Measurements from ENCODE around the gene NMUR2. TPM values are rescaled to one million over a fixed set of nuclear protein-coding genes. Genes with fewer than 3 reads are reported as not detected.

NMUR2 gene
- total and polyA plus RNA-seq, 2 donors: 0.05 to 0.23 TPM

DNA sequence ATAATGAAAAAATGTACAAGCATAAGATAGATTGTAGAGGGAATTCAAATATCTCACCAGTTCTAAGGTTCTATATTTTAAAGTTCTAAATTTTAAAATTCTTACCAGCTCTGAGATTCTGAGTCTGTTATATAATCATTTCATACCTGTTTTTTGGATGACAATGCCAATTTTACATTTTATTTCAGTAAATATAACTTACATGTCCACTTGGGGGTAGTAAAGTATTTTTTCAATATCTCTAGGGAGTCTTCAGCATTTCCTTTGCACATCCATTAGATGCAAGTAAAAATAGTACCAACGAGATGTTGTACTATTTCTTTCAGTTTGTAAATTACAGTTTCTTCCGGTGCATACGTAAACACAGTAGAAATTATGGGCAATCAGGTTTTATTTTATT is 25.7 kb downstream of the NMUR2 start:
- WGBS: 87% methylated on average over 3 of the region's 3 CpGs
- Histone ChIP-seq H3K4me3 (ENCODE audit: low read length in 2 of 2) (no peak overlapping the region), H3K27me3 (ENCODE audit: control insufficient read depth in 2 of 2, insufficient read depth in 1 of 2, low read length in 1 of 2) (no peaks in the 10 kb centered on the region), H3K4me1 (ENCODE audit: control insufficient read depth in 2 of 2, insufficient read depth in 2 of 2, low read length in 2 of 2) (no peaks in the 10 kb centered on the region), H3K27ac (ENCODE audit: low read depth in 1 of 2, low read length in 1 of 2) (no peak overlapping the region), H3K36me3 (ENCODE audit: control insufficient read depth in 2 of 2, insufficient read depth in 2 of 2, low read length in 1 of 2) (no peaks in the 10 kb centered on the region), H3K9me3 (ENCODE audit: control insufficient read depth in 2 of 2, insufficient read depth in 1 of 2, low read length in 1 of 2) (no peaks in the 10 kb centered on the region)
- DNase-seq (ENCODE audit: low read depth in 6 of 9, low spot score in 9 of 9): no peak

DNA sequence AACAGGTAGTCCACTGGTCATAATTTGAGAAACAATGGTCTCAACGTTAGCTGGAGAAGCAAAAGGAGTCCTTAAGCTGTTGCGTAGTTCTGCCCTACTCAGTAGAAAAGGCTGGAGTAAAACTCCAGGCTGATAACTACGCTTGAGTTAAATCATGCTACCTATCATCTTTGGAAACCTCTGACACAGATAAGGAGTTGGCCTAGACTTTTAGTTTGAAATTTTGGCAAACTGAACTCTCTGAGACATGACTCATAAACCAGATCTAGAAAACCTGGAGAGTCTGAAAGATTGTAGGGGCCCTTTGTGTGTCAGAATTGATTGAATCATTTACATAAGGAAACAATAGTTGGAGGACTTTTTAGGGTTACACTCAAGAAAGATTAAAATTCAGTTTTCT is 26.3 kb downstream of the NMUR2 start:
- no peaks in the 10 kb centered on the region for H3K27me3 ChIP-seq (ENCODE audit: control insufficient read depth in 2 of 2, insufficient read depth in 1 of 2, low read length in 1 of 2)
- H3K27ac ChIP-seq (ENCODE audit: low read depth in 1 of 2, low read length in 1 of 2): no peak overlapping the region
- no peak overlapping the region for H3K4me3 ChIP-seq (ENCODE audit: low read length in 2 of 2)
- DNase-seq (ENCODE audit: low read depth in 6 of 9, low spot score in 9 of 9): no peak
- H3K36me3 ChIP-seq (ENCODE audit: control insufficient read depth in 2 of 2, insufficient read depth in 2 of 2, low read length in 1 of 2): no peaks in the 10 kb centered on the region
- H3K9me3 ChIP-seq (ENCODE audit: control insufficient read depth in 2 of 2, insufficient read depth in 1 of 2, low read length in 1 of 2): no peaks in the 10 kb centered on the region
- no peaks in the 10 kb centered on the region for H3K4me1 ChIP-seq (ENCODE audit: control insufficient read depth in 2 of 2, insufficient read depth in 2 of 2, low read length in 2 of 2)
- WGBS: 86% methylated on average over 3 of the region's 3 CpGs

DNA sequence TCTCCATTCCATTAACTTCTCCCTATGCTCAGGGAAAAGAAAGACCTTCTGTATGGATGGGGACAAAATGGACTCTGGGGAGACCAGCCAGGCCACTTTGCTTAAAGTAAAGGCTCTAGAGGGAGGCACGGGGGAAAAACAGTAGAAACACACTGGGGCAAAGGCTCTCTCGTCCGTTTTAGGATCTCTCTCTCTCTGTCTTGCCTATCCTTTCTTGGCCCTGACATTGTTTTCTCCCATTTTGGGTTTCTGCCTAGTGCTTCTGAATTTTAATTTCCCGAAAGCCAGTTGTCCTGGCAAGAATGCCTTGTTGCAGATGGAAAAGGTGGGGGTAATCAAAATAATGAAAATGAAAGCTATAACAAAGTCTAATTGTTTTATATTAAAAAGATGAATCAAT is 28.2 kb downstream of the NMUR2 start:
- Histone ChIP-seq H3K36me3 (ENCODE audit: control insufficient read depth in 2 of 2, insufficient read depth in 2 of 2, low read length in 1 of 2) (no peaks in the 10 kb centered on the region), H3K27me3 (ENCODE audit: control insufficient read depth in 2 of 2, insufficient read depth in 1 of 2, low read length in 1 of 2) (no peaks in the 10 kb centered on the region), H3K4me3 (ENCODE audit: low read length in 2 of 2) (no peak overlapping the region), H3K4me1 (ENCODE audit: control insufficient read depth in 2 of 2, insufficient read depth in 2 of 2, low read length in 2 of 2) (no peaks in the 10 kb centered on the region), H3K9me3 (ENCODE audit: control insufficient read depth in 2 of 2, insufficient read depth in 1 of 2, low read length in 1 of 2) (no peaks in the 10 kb centered on the region), H3K27ac (ENCODE audit: low read depth in 1 of 2, low read length in 1 of 2) (no peak overlapping the region)
- no peak for DNase-seq (ENCODE audit: low read depth in 6 of 9, low spot score in 9 of 9)
- WGBS: 83% methylated on average over 4 of the region's 4 CpGs

DNA sequence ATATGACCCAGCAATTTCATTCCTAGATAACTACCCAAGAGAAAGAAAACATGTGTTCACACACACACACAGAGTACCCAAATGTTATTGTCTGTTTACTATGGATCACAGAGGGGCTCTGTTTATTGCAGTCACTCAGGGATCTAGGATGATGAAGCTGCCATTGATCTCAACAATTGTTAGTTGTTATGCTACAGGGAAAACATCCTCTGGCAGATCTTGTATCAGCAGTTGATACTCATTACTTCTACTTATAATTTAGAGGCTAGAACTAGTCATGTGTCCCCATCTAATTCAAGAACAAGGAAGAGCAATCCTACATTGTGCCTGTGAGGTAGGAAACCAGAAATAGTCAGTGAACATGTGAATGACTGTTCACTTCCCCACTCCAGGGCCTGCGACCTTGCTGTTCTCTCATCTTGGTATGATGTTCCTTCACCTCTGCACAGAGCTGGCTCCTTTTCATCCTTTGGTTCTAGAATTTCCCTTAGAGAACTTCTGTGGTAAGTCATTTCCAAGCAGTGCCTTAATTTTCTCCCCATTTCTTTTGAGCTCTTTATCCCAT is 30.3 kb downstream of the NMUR2 start:
- Histone ChIP-seq H3K4me1 (ENCODE audit: control insufficient read depth in 2 of 2, insufficient read depth in 2 of 2, low read length in 2 of 2) (no peaks in the 10 kb centered on the region), H3K4me3 (ENCODE audit: low read length in 2 of 2) (no peak overlapping the region), H3K27me3 (ENCODE audit: control insufficient read depth in 2 of 2, insufficient read depth in 1 of 2, low read length in 1 of 2) (no peaks in the 10 kb centered on the region), H3K36me3 (ENCODE audit: control insufficient read depth in 2 of 2, insufficient read depth in 2 of 2, low read length in 1 of 2) (no peaks in the 10 kb centered on the region), H3K27ac (ENCODE audit: low read depth in 1 of 2, low read length in 1 of 2) (no peak overlapping the region), H3K9me3 (ENCODE audit: control insufficient read depth in 2 of 2, insufficient read depth in 1 of 2, low read length in 1 of 2) (no peaks in the 10 kb centered on the region)
- DNase-seq (ENCODE audit: low read depth in 6 of 9, low spot score in 9 of 9): no peak
- WGBS: 73% methylated on average over 1 of the region's 1 CpG

DNA sequence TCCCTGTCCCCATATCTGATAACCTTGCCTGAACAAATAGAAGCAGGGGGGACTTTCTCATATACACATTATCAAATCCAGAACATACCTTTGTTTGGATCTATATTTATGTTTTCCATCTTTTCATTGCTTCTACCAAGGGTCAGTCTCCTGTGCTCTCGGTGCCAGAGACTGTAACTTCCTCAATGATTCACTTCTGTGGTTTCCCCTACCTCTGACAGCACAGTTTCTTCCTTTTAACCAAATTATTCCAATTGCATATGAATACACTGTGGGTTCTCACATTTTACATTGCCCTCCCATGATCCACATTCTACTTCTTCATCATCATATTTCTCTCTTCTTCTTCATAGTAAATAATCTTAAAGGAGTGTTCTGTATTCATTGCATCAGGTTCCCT is 32.2 kb downstream of the NMUR2 start:
- H3K4me3 ChIP-seq (ENCODE audit: low read length in 2 of 2): no peak overlapping the region
- H3K27me3 ChIP-seq (ENCODE audit: control insufficient read depth in 2 of 2, insufficient read depth in 1 of 2, low read length in 1 of 2): no peaks in the 10 kb centered on the region
- no peak overlapping the region for H3K27ac ChIP-seq (ENCODE audit: low read depth in 1 of 2, low read length in 1 of 2)
- no peaks in the 10 kb centered on the region for H3K36me3 ChIP-seq (ENCODE audit: control insufficient read depth in 2 of 2, insufficient read depth in 2 of 2, low read length in 1 of 2)
- DNase-seq (ENCODE audit: low read depth in 6 of 9, low spot score in 9 of 9): no peak
- H3K4me1 ChIP-seq (ENCODE audit: control insufficient read depth in 2 of 2, insufficient read depth in 2 of 2, low read length in 2 of 2): no peaks in the 10 kb centered on the region
- H3K9me3 ChIP-seq (ENCODE audit: control insufficient read depth in 2 of 2, insufficient read depth in 1 of 2, low read length in 1 of 2): no peaks in the 10 kb centered on the region
- 12% methylated on average over 1 of the region's 1 CpG for WGBS

DNA sequence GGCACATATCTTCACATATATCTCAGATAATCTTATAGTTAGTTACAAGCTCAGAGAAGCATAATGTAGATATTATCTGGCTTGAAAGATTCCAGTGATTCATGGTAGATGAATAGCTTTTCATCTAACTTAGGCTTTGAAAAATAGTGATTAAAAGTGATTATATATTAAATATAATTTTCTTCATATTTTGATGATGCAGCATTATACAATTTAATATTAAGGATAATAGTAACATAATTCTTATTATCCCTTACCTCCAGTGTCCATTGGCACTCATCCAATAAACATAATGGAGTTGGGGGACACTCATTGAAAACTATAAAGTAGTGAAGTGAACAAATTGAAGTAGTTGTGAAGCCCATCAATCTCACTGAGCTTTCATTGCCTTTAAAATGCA is 35.8 kb downstream of the NMUR2 start:
- Histone ChIP-seq H3K9me3 (ENCODE audit: control insufficient read depth in 2 of 2, insufficient read depth in 1 of 2, low read length in 1 of 2) (no peaks in the 10 kb centered on the region), H3K27ac (ENCODE audit: low read depth in 1 of 2, low read length in 1 of 2) (no peak overlapping the region), H3K4me3 (ENCODE audit: low read length in 2 of 2) (no peak overlapping the region), H3K4me1 (ENCODE audit: control insufficient read depth in 2 of 2, insufficient read depth in 2 of 2, low read length in 2 of 2) (no peaks in the 10 kb centered on the region), H3K36me3 (ENCODE audit: control insufficient read depth in 2 of 2, insufficient read depth in 2 of 2, low read length in 1 of 2) (no peaks in the 10 kb centered on the region), H3K27me3 (ENCODE audit: control insufficient read depth in 2 of 2, insufficient read depth in 1 of 2, low read length in 1 of 2) (no peaks in the 10 kb centered on the region)
- no peak for DNase-seq (ENCODE audit: low read depth in 6 of 9, low spot score in 9 of 9)

DNA sequence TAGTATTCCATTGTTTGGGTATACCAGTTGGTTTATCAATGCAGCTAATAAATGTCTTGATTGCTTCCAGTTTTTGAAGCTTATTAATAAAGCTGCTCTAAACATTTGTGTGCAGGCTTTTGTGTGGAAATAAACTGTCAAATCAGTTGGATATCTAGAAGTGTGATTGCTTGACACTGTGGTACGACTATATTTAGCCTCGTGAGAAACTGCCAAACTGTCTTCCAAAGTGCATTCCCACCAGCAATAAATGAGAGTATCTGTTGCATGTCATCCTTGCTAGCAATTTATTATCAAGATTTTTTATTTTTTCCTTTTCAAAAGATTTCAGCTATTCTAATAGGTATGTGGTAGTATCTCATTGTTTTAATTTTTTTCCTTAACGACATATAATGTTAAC is 37.5 kb downstream of the NMUR2 start:
- Histone ChIP-seq H3K4me3 (ENCODE audit: low read length in 2 of 2) (no peak overlapping the region), H3K27me3 (ENCODE audit: control insufficient read depth in 2 of 2, insufficient read depth in 1 of 2, low read length in 1 of 2) (no peaks in the 10 kb centered on the region), H3K36me3 (ENCODE audit: control insufficient read depth in 2 of 2, insufficient read depth in 2 of 2, low read length in 1 of 2) (no peaks in the 10 kb centered on the region), H3K9me3 (ENCODE audit: control insufficient read depth in 2 of 2, insufficient read depth in 1 of 2, low read length in 1 of 2) (no peaks in the 10 kb centered on the region), H3K27ac (ENCODE audit: low read depth in 1 of 2, low read length in 1 of 2) (no peak overlapping the region), H3K4me1 (ENCODE audit: control insufficient read depth in 2 of 2, insufficient read depth in 2 of 2, low read length in 2 of 2) (no peaks in the 10 kb centered on the region)
- 91% methylated on average over 3 of the region's 3 CpGs for WGBS
- DNase-seq (ENCODE audit: low read depth in 6 of 9, low spot score in 9 of 9): no peak

DNA sequence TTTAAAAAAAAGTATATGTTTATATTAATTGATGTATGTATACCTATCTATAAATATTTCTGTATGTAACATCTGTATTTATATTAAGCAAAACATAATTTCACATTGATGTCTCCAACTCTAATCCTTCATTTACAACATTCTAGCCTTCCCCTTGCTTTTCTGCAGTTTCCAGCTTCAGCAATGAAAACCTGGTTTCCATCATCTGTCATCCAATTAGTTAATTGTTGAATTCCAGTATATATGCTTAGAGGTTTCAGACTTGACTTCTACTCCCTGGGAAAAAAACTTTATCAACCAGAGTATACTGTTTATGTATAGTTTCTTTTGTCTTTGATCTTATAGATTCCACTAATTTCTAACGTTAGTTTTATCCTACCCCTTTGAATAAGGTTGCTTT is 38.4 kb downstream of the NMUR2 start:
- WGBS: 89% methylated on average over 1 of the region's 1 CpG
- Histone ChIP-seq H3K36me3 (ENCODE audit: control insufficient read depth in 2 of 2, insufficient read depth in 2 of 2, low read length in 1 of 2) (no peaks in the 10 kb centered on the region), H3K4me3 (ENCODE audit: low read length in 2 of 2) (no peak overlapping the region), H3K27ac (ENCODE audit: low read depth in 1 of 2, low read length in 1 of 2) (no peak overlapping the region), H3K4me1 (ENCODE audit: control insufficient read depth in 2 of 2, insufficient read depth in 2 of 2, low read length in 2 of 2) (no peaks in the 10 kb centered on the region), H3K9me3 (ENCODE audit: control insufficient read depth in 2 of 2, insufficient read depth in 1 of 2, low read length in 1 of 2) (no peaks in the 10 kb centered on the region), H3K27me3 (ENCODE audit: control insufficient read depth in 2 of 2, insufficient read depth in 1 of 2, low read length in 1 of 2) (no peaks in the 10 kb centered on the region)
- no peak for DNase-seq (ENCODE audit: low read depth in 6 of 9, low spot score in 9 of 9)

DNA sequence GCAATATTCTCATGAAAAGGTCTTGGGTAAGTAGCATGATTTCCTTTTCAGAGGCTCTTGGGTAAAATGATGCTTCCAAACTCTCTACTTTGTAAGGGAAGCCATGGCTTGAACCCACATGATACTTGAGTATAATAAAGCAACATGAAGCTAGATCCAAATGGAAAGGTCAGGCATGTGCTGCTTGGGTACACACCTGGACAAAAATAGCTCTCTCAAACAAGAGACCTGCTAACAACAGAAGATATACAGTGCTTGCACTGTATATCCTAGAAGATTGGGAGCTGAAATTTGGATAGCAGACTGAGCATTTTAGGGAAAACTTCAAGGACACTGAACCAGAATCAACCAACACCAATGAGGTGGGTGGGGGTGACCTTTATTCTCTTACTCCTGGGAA is 40.2 kb downstream of the NMUR2 start:
- Histone ChIP-seq H3K36me3 (ENCODE audit: control insufficient read depth in 2 of 2, insufficient read depth in 2 of 2, low read length in 1 of 2) (no peaks in the 10 kb centered on the region), H3K27ac (ENCODE audit: low read depth in 1 of 2, low read length in 1 of 2) (no peak overlapping the region), H3K4me3 (ENCODE audit: low read length in 2 of 2) (no peak overlapping the region), H3K4me1 (ENCODE audit: control insufficient read depth in 2 of 2, insufficient read depth in 2 of 2, low read length in 2 of 2) (no peaks in the 10 kb centered on the region), H3K9me3 (ENCODE audit: control insufficient read depth in 2 of 2, insufficient read depth in 1 of 2, low read length in 1 of 2) (no peaks in the 10 kb centered on the region), H3K27me3 (ENCODE audit: control insufficient read depth in 2 of 2, insufficient read depth in 1 of 2, low read length in 1 of 2) (no peaks in the 10 kb centered on the region)
- no peak for DNase-seq (ENCODE audit: low read depth in 6 of 9, low spot score in 9 of 9)

DNA sequence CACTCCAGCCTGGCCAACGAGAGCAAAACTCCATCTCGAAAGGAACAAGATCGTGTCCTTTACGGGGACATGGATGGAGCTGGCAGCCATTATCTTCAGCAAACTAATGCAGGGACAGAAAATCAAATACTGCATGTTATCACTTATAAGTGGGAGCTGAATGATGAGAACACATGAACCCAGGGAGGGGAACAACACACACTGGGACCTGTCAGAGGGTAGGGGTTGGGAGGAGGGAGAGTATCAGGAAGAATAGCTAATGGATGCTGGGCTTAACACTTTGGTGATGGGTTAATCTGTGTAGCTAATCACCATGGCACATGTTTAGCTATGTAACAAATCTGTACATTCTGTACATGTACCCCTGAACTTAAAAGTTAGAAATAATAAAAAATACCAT is 40.9 kb downstream of the NMUR2 start:
- Histone ChIP-seq H3K36me3 (ENCODE audit: control insufficient read depth in 2 of 2, insufficient read depth in 2 of 2, low read length in 1 of 2) (no peaks in the 10 kb centered on the region), H3K4me3 (ENCODE audit: low read length in 2 of 2) (no peak overlapping the region), H3K27ac (ENCODE audit: low read depth in 1 of 2, low read length in 1 of 2) (no peak overlapping the region), H3K4me1 (ENCODE audit: control insufficient read depth in 2 of 2, insufficient read depth in 2 of 2, low read length in 2 of 2) (no peaks in the 10 kb centered on the region), H3K9me3 (ENCODE audit: control insufficient read depth in 2 of 2, insufficient read depth in 1 of 2, low read length in 1 of 2) (no peaks in the 10 kb centered on the region), H3K27me3 (ENCODE audit: control insufficient read depth in 2 of 2, insufficient read depth in 1 of 2, low read length in 1 of 2) (no peaks in the 10 kb centered on the region)
- no peak for DNase-seq (ENCODE audit: low read depth in 6 of 9, low spot score in 9 of 9)
- 88% methylated on average over 4 of the region's 4 CpGs for WGBS
